Endothelial cell of umbilical vein (primary cell): ENCODE results near the gene PPP1R16B. TPM values are rescaled to one million over a fixed set of nuclear protein-coding genes. Genes with fewer than 3 reads are reported as not detected.

Experiments used
- BruUV-seq: library from RNA; stranded (reverse); fragments of 400-500 nt; replicated peaks from 2 replicates; lab custom pipeline; 2021; lab: Mats Ljungman, UMichigan
- CTCF ChIA-PET: fragments of 300-600, 350-600 bp; sonication (Branson Sonifier 250); formaldehyde crosslinking; loops from one replicate; lab custom pipeline; 2021; ENCODE audit warnings: antibody characterized with exemption, inconsistent platforms; lab: Charles Lee
- POLR2A ChIA-PET: fragments of 300-600, 350-600 bp; sonication (Branson Sonifier 250); formaldehyde crosslinking; loops from one replicate; lab custom pipeline; 2021; ENCODE audit warnings: antibody characterized with exemption, inconsistent platforms; lab: Charles Lee
- DNase-seq: peaks from one replicate; pipeline ENCODE4 v3.0.0-alpha.2; 2011; ENCODE audit warnings: low read depth, low spot score
- FAIRE-seq: peaks from 2 replicates; lab custom pipeline; 2011; peaks lifted over from hg19 to GRCh38; lab: Jason Lieb, UNC
- H2AFZ ChIP-seq: 2 replicates; pipeline ENCODE4 v1.6.0; 2012; ENCODE audit warnings: low read depth, low read length, control low read depth, inconsistent platforms
- H3K27ac ChIP-seq: 2 replicates; pipeline ENCODE4 v1.5.1; 2011; ENCODE audit warnings: low read depth, mild to moderate bottlenecking, control low read depth, low read length, moderate library complexity; ENCODE audit not compliant: insufficient read depth
- H3K27me3 ChIP-seq, 2 experiments: 2 replicates each; pipeline versions ENCODE4 v1.6.0 to v1.6.1; 2011; ENCODE audit warnings: low read length in 2 of 2, mixed read lengths in 1 of 2; ENCODE audit not compliant: control insufficient read depth in 2 of 2, insufficient read depth in 2 of 2
- H3K36me3 ChIP-seq, 2 experiments: 2 replicates in 1 of 2; 3 replicates in 1 of 2; pipeline ENCODE4 v1.5.1; 2011; ENCODE audit warnings: low read length in 2 of 2, mild to moderate bottlenecking in 1 of 2, moderate library complexity in 1 of 2; ENCODE audit not compliant: control insufficient read depth in 2 of 2, insufficient read depth in 2 of 2; ENCODE audit errors: extremely low read depth in 1 of 2
- H3K4me1 ChIP-seq: 3 replicates; pipeline ENCODE4 v1.5.1; 2011; ENCODE audit warnings: mild to moderate bottlenecking, low read length; ENCODE audit not compliant: control insufficient read depth, insufficient read depth; ENCODE audit errors: extremely low read depth
- H3K4me2 ChIP-seq: 2 replicates; pipeline ENCODE4 v1.6.1; 2011; ENCODE audit warnings: low read length, control low read depth, mixed read lengths; ENCODE audit not compliant: insufficient read depth
- H3K4me3 ChIP-seq, 3 experiments: fragments of 200-600 bp in 1 of 3; sonication (generic), shearing (Covaris generic) in 1 of 3; replicated peaks in 1 of 3; 2 replicates each; pipeline ENCODE4 v1.5.1; 2011 to 2016; ENCODE audit warnings: control low read depth in 3 of 3, low read length in 3 of 3, mild to moderate bottlenecking in 2 of 3, inconsistent platforms in 1 of 3, low read depth in 1 of 3, moderate library complexity in 1 of 3; ENCODE audit not compliant: insufficient read depth in 1 of 3
- H3K79me2 ChIP-seq: 2 replicates; pipeline ENCODE4 v1.6.0; 2012; ENCODE audit warnings: low read length, inconsistent platforms; ENCODE audit not compliant: control insufficient read depth, insufficient read depth
- H3K9ac ChIP-seq: replicated peaks from 2 replicates; pipeline ENCODE3; 2011; ENCODE audit warnings: low read length, control low read depth; ENCODE audit not compliant: insufficient read depth; ENCODE audit errors: extremely low read depth
- H3K9me1 ChIP-seq: replicated peaks from 3 replicates; pipeline ENCODE4 v1.6.0; 2011; ENCODE audit warnings: mild to moderate bottlenecking, low read length; ENCODE audit not compliant: control insufficient read depth, insufficient read depth; ENCODE audit errors: extremely low read depth
- H3K9me3 ChIP-seq: replicated peaks from 2 replicates; pipeline ENCODE4 v1.5.1; 2012; ENCODE audit warnings: low read length, inconsistent platforms; ENCODE audit not compliant: control insufficient read depth, insufficient read depth
- H4K20me1 ChIP-seq: replicated peaks from 2 replicates; pipeline ENCODE3; 2011; ENCODE audit warnings: mild to moderate bottlenecking, low read length; ENCODE audit not compliant: control insufficient read depth, insufficient read depth; ENCODE audit errors: extremely low read depth
- CTCF ChIP-seq, 2 donors: IDR thresholded peaks; 1 replicate in 1 of 2; 2 replicates in 1 of 2; pipeline ENCODE4 v1.5.1; 2011; ENCODE audit warnings: low read length in 2 of 2, mild to moderate bottlenecking in 2 of 2, moderate library complexity in 2 of 2, control low read depth in 1 of 2, inconsistent platforms in 1 of 2, low read depth in 1 of 2; ENCODE audit not compliant: insufficient read depth in 1 of 2; ENCODE audit errors: extremely low read depth in 1 of 2
- EZH2 ChIP-seq: IDR thresholded peaks from 2 replicates; pipeline ENCODE4 v1.6.1; 2012; ENCODE audit warnings: borderline replicate concordance, low read depth, mild to moderate bottlenecking, moderate library complexity, low read length, inconsistent platforms; ENCODE audit not compliant: severe bottlenecking
- FOS ChIP-seq: IDR thresholded peaks from 2 replicates; pipeline ENCODE4 v1.6.1; 2011; ENCODE audit warnings: mild to moderate bottlenecking, low read length, moderate library complexity, borderline replicate concordance; ENCODE audit not compliant: insufficient read depth
- JUN ChIP-seq: IDR thresholded peaks from 2 replicates; pipeline ENCODE4 v1.6.1; 2011; ENCODE audit warnings: borderline replicate concordance, low read depth; ENCODE audit not compliant: insufficient read length, insufficient read depth
- MAX ChIP-seq: IDR thresholded peaks from 2 replicates; pipeline ENCODE4 v1.6.1; 2011; ENCODE audit not compliant: insufficient read depth, insufficient read length
- MYC ChIP-seq: IDR thresholded peaks from one replicate; pipeline ENCODE4 v1.6.1; 2011; ENCODE audit warnings: mild to moderate bottlenecking, low read depth, low read length
- POLR2AphosphoS5 ChIP-seq: IDR thresholded peaks from 2 replicates; pipeline ENCODE4 v1.6.1; 2012; ENCODE audit warnings: low read depth, mild to moderate bottlenecking, control low read depth, low read length, moderate library complexity; ENCODE audit not compliant: insufficient read depth
- dilution Hi-C: fragments of 300-500 bp; cut with MboI; formaldehyde crosslinking; loops from one replicate; pipeline ENCODE4 v1.15.0; 2019; ENCODE audit warnings: low sequenced_read_pairs; ENCODE audit not compliant: extremely low pct_ligation_motif_present
- intact Hi-C: fragments of 100-400 bp; cut with micrococcal nuclease; formaldehyde crosslinking; loops from one replicate; pipeline ENCODE4 v1.10.0; 2022
- polyA plus RNA-seq, 4 experiments: library from polyadenylated mRNA; depleted of rRNA in 3 of 4; stranded (reverse) in 3 of 4; unstranded in 1 of 4; fragments of >200 nt; gene quantifications; 2 replicates each; pipeline versions ENCODE4 v1.2.1 to v1.2.3, GENCODE V29; 2011 to 2012; ENCODE audit warnings: missing spikeins in 1 of 4
- total RNA-seq: library from RNA; stranded (reverse); gene quantifications from 2 replicates; pipeline ENCODE4 v1.2.3, GENCODE V29; 2021

Gene PPP1R16B
- total and polyA plus RNA-seq, 2 donors (not counting 3 experiments of a cell fraction or from before 2014, with no cell fraction given): 34.7 to 68.1 TPM

DNA sequence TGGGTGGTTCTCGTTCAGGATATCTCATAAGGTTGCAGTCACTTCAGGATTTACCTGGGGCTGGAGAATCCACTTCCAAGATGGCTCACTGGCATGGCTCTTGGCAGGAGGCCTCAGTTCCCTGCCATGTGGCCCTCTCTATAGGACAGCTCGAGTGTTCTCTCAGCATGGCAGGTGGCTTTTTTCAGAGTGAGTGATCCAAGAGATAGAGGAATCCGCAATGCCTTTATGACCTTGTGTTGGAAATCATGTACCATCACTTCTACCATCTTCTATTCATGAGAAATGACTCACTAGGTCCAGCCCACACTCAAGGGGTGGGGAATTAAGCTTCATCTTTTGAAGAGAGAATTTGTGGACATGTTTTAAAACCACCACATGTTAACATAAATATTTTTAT, 37.8 kb downstream of the PPP1R16B start:
- H3K4me1 ChIP-seq: peaks cover 10% of the 10 kb centered on the region
- no peaks in the 10 kb centered on the region for H3K79me2 ChIP-seq
- dilution Hi-C loops: no loop called here
- H3K27ac ChIP-seq: no peak overlapping the region
- CTCF ChIA-PET: interaction anchor here (0.9 to 1.6 kb wide), 3 partner anchors 8 to 36 kb away, joined by 3 to 4 read pairs (median 4); no protein-coding TSS in a partner anchor
- DNase-seq (no peak), FAIRE-seq (no peak)
- H2AFZ ChIP-seq: no peak overlapping the region
- H3K27me3 ChIP-seq: peaks cover 0 to 2% of the 10 kb centered on the region in 2 experiments
- no peak overlapping the region for H3K4me2 ChIP-seq
- intact Hi-C loops: no loop called here
- peaks cover 0 to 8% of the 10 kb centered on the region in 2 experiments for H3K36me3 ChIP-seq
- POLR2A ChIA-PET: no interaction called here
- no peaks in the 10 kb centered on the region for H3K9me3 ChIP-seq
- no peaks in the 10 kb centered on the region for H4K20me1 ChIP-seq
- H3K9me1 ChIP-seq: no peaks in the 10 kb centered on the region
- H3K9ac ChIP-seq: no peak overlapping the region
- no peak overlapping the region for H3K4me3 ChIP-seq
- no TSS peak for BruUV-seq
- TF ChIP-seq JUN (no peak), CTCF (IDR thresholded peaks at IDR 0.05; ENCODE audit: extremely low read depth in 1 of 2, insufficient read depth in 1 of 2, low read depth in 1 of 2, low read length in 2 of 2) (no peak), MAX (no peak), MYC (no peak), POLR2AphosphoS5 (no peak), FOS (no peak), EZH2 (no peak)
